Thoracic aorta (tissue), 2 donors: Measurements from ENCODE around the gene EPDR1. TPM values are rescaled to one million over a fixed set of nuclear protein-coding genes. Genes with fewer than 3 reads are reported as not detected.
"Not testable (repeated sequence)": the region's sequence is repeated elsewhere in the genome, so short reads cannot be mapped to it uniquely, and the experiment has no call there.

ENCODE experiments used
- ATAC-seq: fragments of 150-250 bp; one replicate; pipeline ENCODE4 v1.8.0; 2017; ENCODE audit warnings: low read depth; ENCODE audit not compliant: insufficient number of reproducible peaks, low FRiP score
- DNase-seq: peaks from one replicate; pipeline ENCODE4 v3.0.0-alpha.2; 2020; ENCODE audit warnings: low spot score
- H3K27ac ChIP-seq, 2 donors: fragments of 200-600 bp; sonication (generic); 1 replicate in 1 of 2; 2 replicates in 1 of 2; pipeline ENCODE4 v1.5.1; 2016; ENCODE audit warnings: mild to moderate bottlenecking in 2 of 2, moderate library complexity in 2 of 2
- H3K27me3 ChIP-seq: fragments of 200-600 bp; sonication (generic); replicated peaks from 2 replicates; pipeline ENCODE4 v1.6.0; 2016; ENCODE audit warnings: mild to moderate bottlenecking; ENCODE audit not compliant: insufficient read depth
- H3K36me3 ChIP-seq: fragments of 200-600 bp; sonication (generic); one replicate; pipeline ENCODE4 v1.5.1; 2016
- H3K4me1 ChIP-seq, 2 donors: fragments of 200-600 bp; sonication (generic); 1 replicate in 1 of 2; 2 replicates in 1 of 2; pipeline versions ENCODE4 v1.5.1 to v1.6.0; 2016; ENCODE audit warnings: low read depth in 2 of 2, mild to moderate bottlenecking in 1 of 2; ENCODE audit not compliant: control insufficient read depth in 1 of 2
- H3K4me3 ChIP-seq: fragments of 200-600 bp; sonication (generic); 2 replicates; pipeline ENCODE4 v1.5.1; 2016; ENCODE audit warnings: mild to moderate bottlenecking
- H3K9me3 ChIP-seq: fragments of 200-600 bp; sonication (generic); 2 replicates; pipeline ENCODE4 v1.5.1; 2016
- total RNA-seq, 2 donors: library from RNA; depleted of rRNA; stranded (reverse); fragments of >200 nt; gene quantifications; one replicate each; pipeline versions ENCODE4 v1.1.0 to v1.2.3, GENCODE V29; 2016
- TF ChIP-seq, protein P1 (sequence below): fragments of 200-600 bp; sonication (generic); IDR thresholded peaks from one replicate; pipeline ENCODE4 v1.5.1; 2019; ENCODE audit warnings: antibody characterized with exemption

The EPDR1 gene
- total RNA-seq, 2 donors from 2014 or later: 59.3 to 98.8 TPM

DNA sequence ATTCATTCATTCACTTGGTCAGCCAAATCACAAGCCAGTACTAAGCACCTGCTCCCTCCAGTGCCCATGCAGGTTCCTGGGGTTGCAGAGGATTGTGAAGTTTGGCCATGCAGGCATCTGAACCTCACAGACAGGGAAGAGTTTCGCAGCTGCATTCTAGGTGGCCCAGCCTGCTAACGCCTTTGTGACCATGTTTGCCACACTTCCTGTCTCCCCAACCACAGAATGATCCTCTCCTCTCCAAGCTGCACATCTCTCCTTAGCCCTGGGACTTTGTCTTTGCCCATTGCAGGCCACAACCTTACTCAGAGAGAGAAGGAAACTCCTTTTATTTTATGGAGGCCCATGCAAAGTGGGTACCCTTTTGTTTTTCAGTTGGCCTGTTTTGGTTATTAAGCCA is 31.8 kb downstream of the EPDR1 start:
- Histone ChIP-seq H3K4me1 (no peaks in the 10 kb centered on the region), H3K9me3 (no peaks in the 10 kb centered on the region), H3K4me3 (no peak overlapping the region), H3K27me3 (no peaks in the 10 kb centered on the region), H3K36me3 (peaks cover 4% of the 10 kb centered on the region), H3K27ac (no peak overlapping the region)
- TF ChIP-seq, protein P1, sequence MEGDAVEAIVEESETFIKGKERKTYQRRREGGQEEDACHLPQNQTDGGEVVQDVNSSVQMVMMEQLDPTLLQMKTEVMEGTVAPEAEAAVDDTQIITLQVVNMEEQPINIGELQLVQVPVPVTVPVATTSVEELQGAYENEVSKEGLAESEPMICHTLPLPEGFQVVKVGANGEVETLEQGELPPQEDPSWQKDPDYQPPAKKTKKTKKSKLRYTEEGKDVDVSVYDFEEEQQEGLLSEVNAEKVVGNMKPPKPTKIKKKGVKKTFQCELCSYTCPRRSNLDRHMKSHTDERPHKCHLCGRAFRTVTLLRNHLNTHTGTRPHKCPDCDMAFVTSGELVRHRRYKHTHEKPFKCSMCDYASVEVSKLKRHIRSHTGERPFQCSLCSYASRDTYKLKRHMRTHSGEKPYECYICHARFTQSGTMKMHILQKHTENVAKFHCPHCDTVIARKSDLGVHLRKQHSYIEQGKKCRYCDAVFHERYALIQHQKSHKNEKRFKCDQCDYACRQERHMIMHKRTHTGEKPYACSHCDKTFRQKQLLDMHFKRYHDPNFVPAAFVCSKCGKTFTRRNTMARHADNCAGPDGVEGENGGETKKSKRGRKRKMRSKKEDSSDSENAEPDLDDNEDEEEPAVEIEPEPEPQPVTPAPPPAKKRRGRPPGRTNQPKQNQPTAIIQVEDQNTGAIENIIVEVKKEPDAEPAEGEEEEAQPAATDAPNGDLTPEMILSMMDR: no peak
- DNase-seq: no peak
- ATAC-seq: no peak

DNA sequence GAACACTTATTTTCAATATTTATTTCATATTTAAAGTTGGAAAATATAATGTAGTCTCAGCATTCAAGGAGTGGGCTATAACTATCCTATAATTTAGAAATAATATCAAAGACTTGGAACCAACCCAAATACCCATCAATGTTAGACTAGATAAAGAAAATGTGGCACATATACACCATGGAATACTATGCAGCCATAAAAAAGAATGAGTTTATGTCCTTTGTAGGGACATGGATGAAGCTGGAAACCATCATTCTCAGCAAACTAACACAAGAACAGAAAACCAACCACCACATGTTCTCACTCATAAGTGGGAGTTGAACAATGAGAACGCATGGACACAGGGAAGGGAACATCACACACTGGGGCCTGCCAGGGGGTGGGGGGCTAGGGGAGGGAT is 33.8 kb downstream of the EPDR1 start:
- not testable (repeated sequence) for H3K4me3 ChIP-seq, H3K9me3 ChIP-seq, H3K27ac ChIP-seq, H3K27me3 ChIP-seq, DNase-seq, H3K4me1 ChIP-seq, H3K36me3 ChIP-seq, ATAC-seq

DNA sequence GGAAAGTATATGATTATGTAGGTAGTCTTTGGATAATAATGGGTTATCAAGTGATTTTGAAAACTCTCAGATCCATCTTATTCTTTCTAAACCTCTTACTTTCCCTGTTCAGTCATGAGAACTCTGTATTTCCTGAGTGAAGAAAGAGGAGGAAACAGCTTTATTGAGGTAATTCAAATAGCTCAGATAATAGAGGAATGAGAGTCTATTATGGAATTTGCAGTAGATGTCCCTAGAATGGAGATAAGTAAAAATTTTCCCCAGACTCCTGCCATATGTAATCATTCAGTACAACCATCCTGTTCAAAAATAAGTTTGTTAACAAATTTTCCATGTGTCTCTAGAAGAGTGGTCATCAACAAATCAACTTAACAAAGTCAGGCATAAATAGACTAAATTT is 36.4 kb downstream of the EPDR1 start:
- H3K27ac ChIP-seq: no peak overlapping the region
- no peaks in the 10 kb centered on the region for H3K36me3 ChIP-seq
- H3K4me1 ChIP-seq: no peaks in the 10 kb centered on the region
- H3K9me3 ChIP-seq: no peaks in the 10 kb centered on the region
- no peak overlapping the region for H3K4me3 ChIP-seq
- TF ChIP-seq, protein P1: no peak
- no peak for ATAC-seq
- DNase-seq: no peak
- no peaks in the 10 kb centered on the region for H3K27me3 ChIP-seq

DNA sequence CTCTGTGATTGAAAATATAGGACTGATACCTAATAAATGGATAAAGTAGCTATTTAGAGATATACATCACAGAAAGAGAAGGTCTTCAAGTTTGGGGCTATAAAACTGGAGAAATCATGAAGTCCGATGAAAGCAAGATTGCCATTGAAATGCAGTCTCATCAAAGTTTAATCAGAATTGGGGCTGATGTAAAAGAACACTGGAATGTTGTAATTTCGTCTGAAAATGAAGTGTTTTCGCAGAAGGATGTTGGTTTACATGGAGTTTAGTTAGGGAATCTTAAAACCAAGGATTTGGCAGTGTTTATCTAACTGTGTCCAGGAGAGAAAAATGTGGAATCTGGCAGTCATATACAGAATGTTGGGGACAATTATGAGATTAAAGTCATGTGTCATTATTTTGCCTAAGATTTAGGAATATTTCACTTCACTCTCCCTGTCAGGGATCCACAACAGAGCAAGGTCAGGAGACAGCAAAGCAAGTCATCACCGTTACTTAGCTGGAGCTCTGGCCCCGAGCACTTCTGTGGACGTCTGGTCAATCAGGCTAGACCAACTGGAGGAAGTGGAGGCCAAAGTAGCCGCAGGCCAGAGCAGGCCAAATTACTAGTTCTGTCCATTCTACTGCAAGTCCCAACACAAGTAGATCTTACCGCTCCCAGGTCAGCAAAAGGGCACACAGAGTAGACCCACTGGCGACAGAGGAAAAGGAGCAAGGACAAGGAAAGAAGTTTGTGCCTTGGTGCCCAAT is 37.0 kb downstream of the EPDR1 start:
- Histone ChIP-seq H3K27me3 (no peaks in the 10 kb centered on the region), H3K4me1 (no peaks in the 10 kb centered on the region), H3K27ac (no peak overlapping the region), H3K9me3 (no peaks in the 10 kb centered on the region), H3K36me3 (no peaks in the 10 kb centered on the region), H3K4me3 (no peak overlapping the region)
- no peak for ATAC-seq
- no peak for DNase-seq
- TF ChIP-seq, protein P1: no peak

DNA sequence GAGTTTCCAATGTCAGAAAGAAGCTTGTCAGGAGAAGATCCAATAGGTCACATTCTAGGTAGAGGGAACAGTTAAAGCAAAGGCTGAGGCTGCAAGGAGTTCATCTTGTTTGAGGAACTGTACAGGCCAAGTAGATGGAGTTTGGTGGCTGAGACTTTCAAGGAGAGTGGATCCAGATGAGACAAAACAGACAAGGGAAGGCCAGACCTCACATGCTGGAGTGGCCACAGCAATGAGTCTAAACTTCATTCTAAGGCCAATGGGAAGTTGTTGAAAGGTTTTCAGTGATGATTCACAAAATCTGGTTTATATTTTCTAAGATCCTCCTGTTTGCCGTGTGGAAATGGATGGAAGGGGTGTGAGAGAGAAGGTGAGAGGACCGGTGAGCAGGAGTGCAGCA is 40.0 kb downstream of the EPDR1 start:
- ATAC-seq (no peak), DNase-seq (no peak)
- no peaks in the 10 kb centered on the region for H3K36me3 ChIP-seq
- no peak overlapping the region for H3K27ac ChIP-seq
- H3K4me3 ChIP-seq: no peak overlapping the region
- TF ChIP-seq, protein P1: no peak
- no peaks in the 10 kb centered on the region for H3K4me1 ChIP-seq
- H3K27me3 ChIP-seq: no peaks in the 10 kb centered on the region
- no peaks in the 10 kb centered on the region for H3K9me3 ChIP-seq

DNA sequence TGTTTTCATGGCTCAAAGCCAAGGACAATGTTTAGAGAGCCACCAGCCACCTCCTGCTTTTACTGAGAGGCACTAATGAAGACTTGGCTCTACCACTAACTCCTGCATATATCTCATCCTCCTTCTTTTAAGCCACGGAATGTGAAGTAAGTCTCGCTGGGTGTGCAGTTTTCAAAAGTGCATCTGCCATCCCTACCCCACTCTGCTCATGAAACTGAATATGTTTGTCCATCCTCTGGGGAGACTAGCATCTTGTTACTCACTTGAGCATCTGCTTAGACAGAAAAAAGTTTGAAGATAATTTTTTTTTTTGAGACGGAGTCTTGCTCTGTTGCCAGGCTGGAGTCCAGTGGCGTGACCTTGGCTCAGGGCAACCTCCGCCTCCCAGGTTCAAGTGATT is 40.8 kb downstream of the EPDR1 start:
- H3K27ac ChIP-seq: no peak overlapping the region
- TF ChIP-seq, protein P1: no peak
- H3K27me3 ChIP-seq: no peaks in the 10 kb centered on the region
- H3K9me3 ChIP-seq: no peaks in the 10 kb centered on the region
- no peak overlapping the region for H3K4me3 ChIP-seq
- ATAC-seq (no peak), DNase-seq (no peak)
- no peaks in the 10 kb centered on the region for H3K36me3 ChIP-seq
- no peaks in the 10 kb centered on the region for H3K4me1 ChIP-seq
